B cell (primary cell): ENCODE data around the gene WRNIP1. TPM values are rescaled to one million over a fixed set of nuclear protein-coding genes. Genes with fewer than 3 reads are reported as not detected.

ENCODE experiments used
- ATAC-seq: fragments of 200-7000 bp; cut with Tn5 transposase; one replicate; pipeline ENCODE4 v1.10.0; 2021; ENCODE audit warnings: low read depth, mild to moderate bottlenecking, moderate number of reproducible peaks, moderate library complexity
- CTCF ChIA-PET: fragments of 350-600 bp; sonication (Branson Sonifier 250); formaldehyde crosslinking; loops from one replicate; lab custom pipeline; 2021; ENCODE audit warnings: antibody characterized with exemption, inconsistent platforms; lab: Charles Lee
- POLR2A ChIA-PET: fragments of 350-600 bp; sonication (Branson Sonifier 250); formaldehyde crosslinking; loops from one replicate; lab custom pipeline; 2021; ENCODE audit warnings: antibody characterized with exemption; lab: Charles Lee
- DNase-seq: peaks from one replicate; pipeline ENCODE4 v3.0.0; 2013
- H2AFZ ChIP-seq: 2 replicates; pipeline ENCODE4 v1.6.1; 2012; ENCODE audit warnings: mild to moderate bottlenecking, low read depth, low read length; ENCODE audit not compliant: insufficient read depth, poor library complexity, severe bottlenecking
- H3K27ac ChIP-seq, 2 donors: 1 replicate in 1 of 2; 2 replicates in 1 of 2; pipeline ENCODE4 v1.5.1; 2012 to 2013; ENCODE audit warnings: low read length in 2 of 2, mild to moderate bottlenecking in 2 of 2, moderate library complexity in 1 of 2
- H3K27me3 ChIP-seq, 4 experiments: fragments of 200-600 bp in 1 of 4; sonication (generic) in 1 of 4; replicated peaks in 1 of 4; 1 replicate in 2 of 4; 2 replicates in 2 of 4; pipeline versions ENCODE4 v1.6.1 to v1.7.0; 2013 to 2016; ENCODE audit warnings: low read length in 3 of 4, mild to moderate bottlenecking in 2 of 4, mixed read lengths in 1 of 4, moderate library complexity in 1 of 4; ENCODE audit not compliant: insufficient read depth in 4 of 4, control insufficient read depth in 3 of 4; ENCODE audit errors: control extremely low read depth in 1 of 4
- H3K36me3 ChIP-seq, 2 experiments: replicated peaks in 1 of 2; 1 replicate in 1 of 2; 2 replicates in 1 of 2; pipeline versions ENCODE4 v1.6.1 to v1.7.1; 2013; ENCODE audit warnings: low read length in 1 of 2; ENCODE audit not compliant: insufficient read depth in 2 of 2, control insufficient read depth in 1 of 2; ENCODE audit errors: control extremely low read depth in 1 of 2, extremely low read depth in 1 of 2
- H3K4me1 ChIP-seq, 2 donors: fragments of 200-600 bp in 1 of 2; sonication (generic) in 1 of 2; 1 replicate in 1 of 2; 2 replicates in 1 of 2; pipeline versions ENCODE4 v1.5.1 to v1.6.1; 2013 to 2017; ENCODE audit warnings: low read length in 2 of 2; ENCODE audit not compliant: control insufficient read depth in 2 of 2, insufficient read depth in 2 of 2
- H3K4me2 ChIP-seq: replicated peaks from 2 replicates; pipeline ENCODE3; 2012; ENCODE audit warnings: mild to moderate bottlenecking, low read depth, low read length; ENCODE audit not compliant: poor library complexity, severe bottlenecking
- H3K4me3 ChIP-seq, 5 experiments: fragments of 200-600 bp in 1 of 5; sonication (generic) in 1 of 5; 1 replicate in 3 of 5; 2 replicates in 2 of 5; pipeline versions ENCODE4 v1.5.1 to v1.7.0; 2011 to 2016; ENCODE audit warnings: low read length in 4 of 5, mild to moderate bottlenecking in 4 of 5, low read depth in 2 of 5, control low read depth in 1 of 5, moderate library complexity in 1 of 5; ENCODE audit not compliant: insufficient read depth in 1 of 5; ENCODE audit errors: control extremely low read depth in 1 of 5, extremely low read depth in 1 of 5
- H3K79me2 ChIP-seq: fragments of 200-600 bp; sonication (generic); one replicate; pipeline ENCODE4 v1.6.0; 2016; ENCODE audit warnings: low read length; ENCODE audit not compliant: control insufficient read depth, insufficient read depth
- H3K9ac ChIP-seq: fragments of 200-600 bp; sonication (generic); 2 replicates; pipeline ENCODE4 v1.6.1; 2017; ENCODE audit warnings: mild to moderate bottlenecking, low read length, moderate library complexity
- H3K9me3 ChIP-seq, 3 donors: one replicate each; pipeline versions ENCODE4 v1.6.1 to v1.7.1; 2013; ENCODE audit warnings: low read length in 2 of 3; ENCODE audit not compliant: control insufficient read depth in 2 of 3, insufficient read depth in 1 of 3; ENCODE audit errors: control extremely low read depth in 1 of 3
- H4K20me1 ChIP-seq: 2 replicates; pipeline ENCODE4 v1.6.0; 2012; ENCODE audit warnings: mild to moderate bottlenecking, low read length; ENCODE audit not compliant: insufficient read depth, control insufficient read depth, poor library complexity, severe bottlenecking
- H3K27ac Mint-ChIP-seq: one replicate; pipeline ENCODE4 v1.8.0; 2021; ENCODE audit warnings: mixed read lengths
- H3K27me3 Mint-ChIP-seq: one replicate; pipeline ENCODE4 v1.8.0; 2021; ENCODE audit warnings: mixed read lengths
- H3K4me1 Mint-ChIP-seq: one replicate; pipeline ENCODE4 v1.8.0; 2021; ENCODE audit warnings: mixed read lengths
- H3K4me3 Mint-ChIP-seq: one replicate; pipeline ENCODE4 v1.8.0; 2021; ENCODE audit warnings: mixed read lengths
- H3K9me3 Mint-ChIP-seq: one replicate; pipeline ENCODE4 v1.8.0; 2022; ENCODE audit warnings: mixed read lengths; ENCODE audit not compliant: insufficient read depth
- CTCF ChIP-seq: fragments of 200-600 bp; IDR thresholded peaks from one replicate; pipeline ENCODE4 v1.8.0; 2022; ENCODE audit warnings: antibody characterized with exemption, mild to moderate bottlenecking
- EZH2 ChIP-seq: IDR thresholded peaks from 2 replicates; pipeline ENCODE4 v1.6.1; 2012; ENCODE audit warnings: borderline replicate concordance, low read depth, mild to moderate bottlenecking, moderate library complexity, low read length; ENCODE audit not compliant: insufficient read depth, poor library complexity, severe bottlenecking
- WGBS: methylation state at CpG from one replicate; pipeline ENCODE4 v1.1.5; 2013; ENCODE audit warnings: missing lambda C conversion rate; ENCODE audit not compliant: insufficient coverage; 5-methylcytosine and 5-hydroxymethylcytosine counted together
- intact Hi-C: fragments of 100-400 bp; cut with micrococcal nuclease; formaldehyde crosslinking; loops from one replicate; pipeline ENCODE4 v1.10.0; 2022
- polyA plus RNA-seq: library from polyadenylated mRNA; depleted of rRNA; stranded (reverse); fragments of >200 nt; gene quantifications from 2 replicates; pipeline ENCODE4 v1.2.3, GENCODE V29; 2012
- total RNA-seq, 2 donors: library from RNA; stranded (reverse); fragments of 120-200 nt in 1 of 2; gene quantifications; 1 replicate in 1 of 2; 2 replicates in 1 of 2; pipeline versions ENCODE4 v1.2.3 to v1.2.4, GENCODE V29; 2013 to 2022

The WRNIP1 gene
- total and polyA plus RNA-seq, 2 donors (not counting 1 experiment from before 2014, with no cell fraction given) = 32.6 to 35.2 TPM

GRCh38 chr6:2809015-2809414 is 43.8 kb downstream of the WRNIP1 start:
- H2AFZ ChIP-seq = no peak overlapping the region
- no peaks in the 10 kb centered on the region for H3K27me3 Mint-ChIP-seq
- H3K9ac ChIP-seq = no peak overlapping the region
- no CpG with 5 or more reads among the region's 2 CpGs for WGBS
- ChIA-PET POLR2A (no interaction called here), CTCF (no interaction called here)
- no peak overlapping the region for H3K4me3 ChIP-seq
- H3K27ac Mint-ChIP-seq = no peak overlapping the region
- H3K4me3 Mint-ChIP-seq = no peak overlapping the region
- ATAC-seq (no peak), DNase-seq (no peak)
- H3K4me1 ChIP-seq = no peaks in the 10 kb centered on the region
- H3K79me2 ChIP-seq = no peaks in the 10 kb centered on the region
- intact Hi-C loops = no loop called here
- peaks cover 2% of the 10 kb centered on the region for H3K9me3 Mint-ChIP-seq
- no peak overlapping the region for H3K27ac ChIP-seq
- no peaks in the 10 kb centered on the region for H3K27me3 ChIP-seq
- H3K4me2 ChIP-seq = no peak overlapping the region
- H3K4me1 Mint-ChIP-seq = no peaks in the 10 kb centered on the region
- peaks cover 0 to 3% (median 0%) of the 10 kb centered on the region in 3 donors for H3K9me3 ChIP-seq
- H3K36me3 ChIP-seq = no peaks in the 10 kb centered on the region
- no peaks in the 10 kb centered on the region for H4K20me1 ChIP-seq
- TF ChIP-seq CTCF (no peak), EZH2 (no peak)

DNA sequence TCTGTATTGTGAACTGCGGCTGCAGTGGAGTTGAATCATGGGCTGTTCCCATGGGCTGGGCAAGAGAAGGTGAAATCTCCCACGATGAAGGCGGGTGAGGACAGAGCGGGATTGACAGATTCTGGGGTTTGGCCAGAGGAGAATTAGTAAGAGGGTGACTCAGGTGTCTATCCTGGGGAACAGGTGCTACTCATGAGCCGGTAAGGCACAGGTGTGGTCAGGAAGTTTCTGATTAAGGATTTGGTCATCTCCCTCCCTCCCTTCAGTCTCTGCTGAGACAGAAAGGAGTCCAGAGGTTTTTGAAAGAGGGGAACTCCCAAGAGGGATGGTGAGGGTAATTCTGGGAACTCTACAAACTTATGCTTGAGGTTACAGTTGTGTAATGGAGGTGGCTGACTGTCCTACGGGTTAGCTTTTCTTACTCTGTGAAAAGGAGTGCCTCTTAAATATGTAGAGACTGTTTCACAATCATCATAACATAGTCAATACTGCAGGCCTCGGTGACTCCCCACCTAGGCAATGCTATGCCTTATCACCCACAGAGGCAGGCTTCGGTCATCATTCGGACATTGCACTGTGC is 45.0 kb downstream of the WRNIP1 start:
- WGBS = 96% methylated on average over 4 of the region's 9 CpGs
- DNase-seq (no peak), ATAC-seq (no peak)
- Histone ChIP-seq H3K4me2 (no peak overlapping the region), H3K36me3 (no peaks in the 10 kb centered on the region), H2AFZ (no peak overlapping the region), H3K79me2 (no peaks in the 10 kb centered on the region), H3K9me3 (peaks cover 0 to 4% (median 3%) of the 10 kb centered on the region in 3 donors), H3K4me1 (no peaks in the 10 kb centered on the region), H3K27me3 (no peaks in the 10 kb centered on the region), H3K27ac (no peak overlapping the region), H3K4me3 (no peak overlapping the region), H4K20me1 (no peaks in the 10 kb centered on the region), H3K9ac (no peak overlapping the region)
- POLR2A ChIA-PET = no interaction called here
- Mint-ChIP-seq H3K4me3 (no peak overlapping the region), H3K9me3 (peaks cover 4% of the 10 kb centered on the region), H3K27me3 (no peaks in the 10 kb centered on the region), H3K27ac (no peak overlapping the region), H3K4me1 (no peaks in the 10 kb centered on the region)
- TF ChIP-seq CTCF (no peak), EZH2 (no peak)
- intact Hi-C loops = no loop called here
- CTCF ChIA-PET = no interaction called here
